LNCaP clone FGC (cell line): ENCODE data around the gene SDF2L1.
"Not testable (repeated sequence)": the region's sequence is repeated elsewhere in the genome, so short reads cannot be mapped to it uniquely, and the experiment has no call there.

ENCODE experiments used
- DNase-seq: peaks from one replicate; pipeline ENCODE4 v3.0.0-alpha.2; 2011; ENCODE audit warnings: low read depth
- H3K4me3 ChIP-seq: 2 replicates; pipeline ENCODE4 v1.5.1; 2011; ENCODE audit warnings: mild to moderate bottlenecking, low read depth, low read length, control low read depth
- CTCF ChIP-seq: IDR thresholded peaks from 2 replicates; pipeline ENCODE4 v1.5.1; 2012; ENCODE audit warnings: mild to moderate bottlenecking; ENCODE audit not compliant: control insufficient read depth, insufficient read depth; ENCODE audit errors: extremely low read depth

Gene SDF2L1

DNA sequence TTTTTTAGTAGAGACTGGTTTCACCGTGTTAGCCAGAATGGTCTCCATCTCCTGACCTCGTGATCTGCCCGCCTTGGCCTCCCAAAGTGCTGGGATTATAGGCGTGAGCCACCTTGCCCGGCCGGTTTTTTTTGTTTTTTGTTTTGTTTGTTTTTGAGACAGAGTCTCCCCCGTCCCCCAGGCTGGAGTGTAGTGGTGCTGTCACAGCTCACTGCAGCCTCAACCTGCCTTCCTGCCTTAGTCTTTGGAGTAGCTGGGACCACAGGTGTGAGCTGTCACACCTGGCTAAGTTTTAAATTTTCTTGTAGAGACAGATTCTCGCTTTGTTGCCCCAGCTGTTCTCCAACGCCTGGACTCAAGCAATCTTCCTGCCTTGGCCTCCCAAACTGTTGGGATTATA lies 26.9 kb downstream of the SDF2L1 start:
- DNase-seq: peak; percentile 44
- peak overlapping the region; percentile 26 for H3K4me3 ChIP-seq
- TF ChIP-seq CTCF: no peak

GRCh38 chr22:21672107-21672629 lies 30.1 kb downstream of the SDF2L1 start:
- no peak for DNase-seq
- TF ChIP-seq CTCF: no peak
- H3K4me3 ChIP-seq: no peak overlapping the region

DNA sequence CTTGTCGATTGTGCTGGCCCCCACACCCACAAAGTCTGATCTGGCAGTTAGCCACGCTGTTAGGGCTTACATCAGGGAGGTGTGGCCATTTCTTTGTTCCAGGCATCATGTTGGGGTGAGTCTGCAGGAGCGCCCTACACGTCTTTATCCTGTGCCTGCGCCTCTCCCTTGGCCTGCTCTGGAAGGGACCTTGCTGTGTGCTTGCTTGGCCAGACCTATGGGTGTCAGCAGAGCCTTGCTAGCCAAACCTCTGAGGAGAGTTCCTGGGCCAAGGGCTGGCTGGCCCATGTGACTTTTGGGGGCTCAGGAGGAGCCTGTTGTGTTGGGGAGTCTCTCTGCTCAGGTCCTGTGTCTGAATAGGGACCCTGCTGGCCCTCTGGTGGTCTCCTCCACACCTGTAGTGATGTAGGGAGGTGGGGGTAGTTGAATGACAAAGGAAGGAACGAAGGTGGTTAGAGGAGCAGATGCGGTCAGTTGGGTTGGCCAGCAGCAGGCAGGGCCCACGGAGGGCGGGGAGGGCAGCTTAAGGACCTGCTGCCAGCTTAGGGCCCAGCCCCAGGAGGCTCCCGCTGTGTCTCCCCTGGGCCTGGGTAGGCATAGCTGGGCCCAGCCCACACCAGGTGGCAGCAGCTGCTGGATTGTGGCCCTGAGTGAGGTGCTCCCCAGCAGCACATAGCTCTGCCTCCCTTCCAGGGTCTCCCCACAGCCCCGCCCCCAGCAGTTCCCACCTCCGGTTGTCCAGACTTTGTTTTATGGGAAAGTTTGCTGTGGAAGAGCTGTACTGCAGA lies 31.6 kb downstream of the SDF2L1 start:
- DNase-seq: no peak
- no peak for TF ChIP-seq CTCF
- H3K4me3 ChIP-seq: no peak overlapping the region

- TF ChIP-seq CTCF: no peak
- H3K4me3 ChIP-seq: no peak overlapping the region
- no peak for DNase-seq
Measured at GRCh38 chr22:21674638-21675245, 32.6 kb downstream of the SDF2L1 start.

GRCh38 chr22:21677606-21678443 lies 35.7 kb downstream of the SDF2L1 start:
- H3K4me3 ChIP-seq: no peak overlapping the region
- TF ChIP-seq CTCF: no peak
- no peak for DNase-seq

DNA sequence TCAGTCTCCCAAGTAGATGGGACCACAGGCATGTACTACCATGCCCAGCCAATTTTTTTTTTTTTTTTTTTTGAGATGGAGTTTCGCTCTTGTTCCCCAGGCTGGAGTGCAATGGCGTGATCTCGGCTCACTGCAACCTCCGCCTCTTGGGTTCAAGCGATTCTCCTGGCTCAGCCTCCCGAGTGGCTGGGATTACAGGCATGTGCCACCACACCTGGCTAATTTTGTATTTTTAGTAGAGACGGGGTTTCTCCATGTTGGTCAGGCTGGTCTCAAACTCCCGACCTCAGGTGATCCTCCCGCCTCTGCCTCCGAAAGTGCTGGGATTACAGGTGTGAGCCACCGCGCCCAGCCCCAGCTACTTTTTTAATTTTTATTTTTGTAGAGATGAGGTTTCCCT lies 36.7 kb downstream of the SDF2L1 start:
- H3K4me3 ChIP-seq, DNase-seq: not testable (repeated sequence)

GRCh38 chr22:21679383-21679782 lies 37.3 kb downstream of the SDF2L1 start:
- no peak overlapping the region for H3K4me3 ChIP-seq
- DNase-seq: no peak
- no peak for TF ChIP-seq CTCF
